ENCODE data around the gene PPM1M.

Gene PPM1M

GRCh38 chr3:52216585-52217408 lies 28.8 kb upstream of the PPM1M start:
- DNase-seq = no peak

- DNase-seq = no peak
Measured at GRCh38 chr3:52217409-52217805, 28.2 kb upstream of the PPM1M start.

- no peak for DNase-seq
Measured at GRCh38 chr3:52218026-52218425, 27.5 kb upstream of the PPM1M start.

- no peak for DNase-seq
Measured at GRCh38 chr3:52218454-52218853, 27.1 kb upstream of the PPM1M start.

GRCh38 chr3:52218937-52219650 lies 26.5 kb upstream of the PPM1M start:
- no peak for DNase-seq

- DNase-seq = peak; percentile 41 to 87
Measured at GRCh38 chr3:52220380-52221026, 25.1 kb upstream of the PPM1M start.

GRCh38 chr3:52221141-52221562 lies 24.4 kb upstream of the PPM1M start:
- no peak for DNase-seq

- DNase-seq = no peak
Measured at GRCh38 chr3:52221563-52222318, 23.8 kb upstream of the PPM1M start.

- no peak for DNase-seq
Measured at GRCh38 chr3:52222319-52223221, 23.0 kb upstream of the PPM1M start.

GRCh38 chr3:52223449-52224408 lies 21.8 kb upstream of the PPM1M start:
- DNase-seq = no peak

GRCh38 chr3:52225452-52226228 lies 19.9 kb upstream of the PPM1M start, which contains the start of gene TLR9:
Gene TLR9, minus strand, starts transcription at chr3:52225645. Its CDS starts 116 bp downstream, at chr3:52225529.
- DNase-seq = peak; percentile 96

GRCh38 chr3:52226229-52226817 lies 19.2 kb upstream of the PPM1M start:
- DNase-seq = no peak

GRCh38 chr3:52227117-52227516 lies 18.4 kb upstream of the PPM1M start:
- no peak for DNase-seq

GRCh38 chr3:52227766-52228165 lies 17.8 kb upstream of the PPM1M start:
- no peak for DNase-seq

- no peak for DNase-seq
Measured at GRCh38 chr3:52228266-52228665, 17.3 kb upstream of the PPM1M start.

- no peak for DNase-seq
Measured at GRCh38 chr3:52228751-52229291, 16.7 kb upstream of the PPM1M start.

- no peak for DNase-seq
Measured at GRCh38 chr3:52229656-52230055, 15.9 kb upstream of the PPM1M start.

- DNase-seq = no peak
Measured at GRCh38 chr3:52230461-52230860, 15.1 kb upstream of the PPM1M start.

GRCh38 chr3:52230889-52231499 lies 14.6 kb upstream of the PPM1M start:
- DNase-seq = no peak
